ENCODE results near the gene NR2F2. TPM values are rescaled to one million over a fixed set of nuclear protein-coding genes. Genes with fewer than 3 reads are reported as not detected.

The NR2F2 gene
- total and polyA plus RNA-seq, 10 donors, result 18.6 to 256 (median 111) TPM

DNA sequence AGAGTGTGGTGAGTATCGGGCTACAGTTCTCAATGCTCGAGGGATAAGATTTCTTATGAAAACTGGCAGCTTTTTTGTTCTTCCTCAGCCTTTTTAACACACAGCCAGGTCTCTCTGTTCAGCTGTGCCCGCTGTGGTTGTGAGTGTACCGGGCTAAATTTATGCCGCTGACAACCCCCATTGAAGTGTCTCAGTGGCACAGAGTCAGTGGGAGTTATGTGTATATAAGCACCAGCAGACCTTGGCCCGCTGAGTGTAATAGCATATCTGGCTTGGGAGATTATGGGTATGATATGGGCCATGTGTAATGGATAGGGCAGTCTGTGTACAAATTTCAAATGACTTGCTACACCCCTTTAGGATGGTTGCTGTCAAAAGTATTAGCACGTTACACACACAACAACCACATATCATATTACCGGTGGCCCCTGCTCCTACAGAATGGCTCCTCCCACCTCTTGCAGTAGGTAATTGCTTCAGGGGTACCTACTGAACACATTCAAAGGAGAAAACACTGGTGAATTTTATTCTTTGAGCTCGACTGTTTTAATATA, 26.9 kb upstream of the NR2F2 start:
- peaks cover 0 to 6% (median 4%) of the 10 kb centered on the region in 8 donors for H3K9me3 ChIP-seq
- no peak overlapping the region for H3K4me3 ChIP-seq
- H3K36me3 ChIP-seq, result no peaks in the 10 kb centered on the region
- 80 to 91% (median 84%) methylated on average over 9 of the region's 9 CpGs for WGBS, 5 donors
- TF ChIP-seq POLR2AphosphoS5 (IDR thresholded peaks at IDR 0.05), result no peak
- TF ChIP-seq, protein P1, sequence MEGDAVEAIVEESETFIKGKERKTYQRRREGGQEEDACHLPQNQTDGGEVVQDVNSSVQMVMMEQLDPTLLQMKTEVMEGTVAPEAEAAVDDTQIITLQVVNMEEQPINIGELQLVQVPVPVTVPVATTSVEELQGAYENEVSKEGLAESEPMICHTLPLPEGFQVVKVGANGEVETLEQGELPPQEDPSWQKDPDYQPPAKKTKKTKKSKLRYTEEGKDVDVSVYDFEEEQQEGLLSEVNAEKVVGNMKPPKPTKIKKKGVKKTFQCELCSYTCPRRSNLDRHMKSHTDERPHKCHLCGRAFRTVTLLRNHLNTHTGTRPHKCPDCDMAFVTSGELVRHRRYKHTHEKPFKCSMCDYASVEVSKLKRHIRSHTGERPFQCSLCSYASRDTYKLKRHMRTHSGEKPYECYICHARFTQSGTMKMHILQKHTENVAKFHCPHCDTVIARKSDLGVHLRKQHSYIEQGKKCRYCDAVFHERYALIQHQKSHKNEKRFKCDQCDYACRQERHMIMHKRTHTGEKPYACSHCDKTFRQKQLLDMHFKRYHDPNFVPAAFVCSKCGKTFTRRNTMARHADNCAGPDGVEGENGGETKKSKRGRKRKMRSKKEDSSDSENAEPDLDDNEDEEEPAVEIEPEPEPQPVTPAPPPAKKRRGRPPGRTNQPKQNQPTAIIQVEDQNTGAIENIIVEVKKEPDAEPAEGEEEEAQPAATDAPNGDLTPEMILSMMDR (IDR thresholded peaks at IDR 0.05 in 8 of 11, conservative IDR thresholded peaks at IDR 0.05 in 3 of 11), result no peak
- TF ChIP-seq POLR2A (IDR thresholded peaks at IDR 0.05), result no peak
- intact Hi-C loops (cut with DNase I; ENCODE audit: low total_unique reads), result no loop called here
- H3K27ac ChIP-seq, result no peak overlapping the region
- no peaks in the 10 kb centered on the region for H3K27me3 ChIP-seq (replicated peaks in 1 of 7)
- DNase-seq, result no peak
- peaks cover 0 to 16% (median 0%) of the 10 kb centered on the region in 6 donors for H3K4me1 ChIP-seq

DNA sequence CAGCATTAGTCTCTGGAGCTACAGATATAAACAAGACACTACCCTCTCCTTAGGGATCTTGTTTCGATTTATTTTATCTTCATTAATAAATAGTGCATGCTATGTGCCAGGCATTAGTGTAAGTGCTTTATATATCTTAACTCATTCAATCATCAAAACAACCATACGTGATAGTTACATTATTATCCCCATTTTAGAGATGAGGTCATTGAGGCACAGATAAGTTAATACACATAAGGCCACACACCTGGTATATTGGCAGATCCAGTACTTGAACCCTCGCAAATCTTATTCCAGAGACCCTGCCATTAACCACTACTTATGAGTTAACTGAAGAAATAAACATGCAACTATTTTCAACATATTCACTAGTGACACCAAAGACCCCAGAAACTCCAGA, 25.7 kb upstream of the NR2F2 start:
- Histone ChIP-seq H3K36me3 (no peaks in the 10 kb centered on the region), H3K4me1 (peaks cover 0 to 23% (median 5%) of the 10 kb centered on the region in 6 donors), H3K4me3 (no peak overlapping the region), H3K27me3 (replicated peaks in 1 of 7) (no peaks in the 10 kb centered on the region), H3K9me3 (no peaks in the 10 kb centered on the region), H3K27ac (no peak overlapping the region)
- intact Hi-C loops (cut with DNase I; ENCODE audit: low total_unique reads), result no loop called here
- 60 to 96% (median 74%) methylated on average over 3 of the region's 3 CpGs for WGBS, 5 donors
- DNase-seq, result no peak
- no peak for TF ChIP-seq POLR2A (IDR thresholded peaks at IDR 0.05)

DNA sequence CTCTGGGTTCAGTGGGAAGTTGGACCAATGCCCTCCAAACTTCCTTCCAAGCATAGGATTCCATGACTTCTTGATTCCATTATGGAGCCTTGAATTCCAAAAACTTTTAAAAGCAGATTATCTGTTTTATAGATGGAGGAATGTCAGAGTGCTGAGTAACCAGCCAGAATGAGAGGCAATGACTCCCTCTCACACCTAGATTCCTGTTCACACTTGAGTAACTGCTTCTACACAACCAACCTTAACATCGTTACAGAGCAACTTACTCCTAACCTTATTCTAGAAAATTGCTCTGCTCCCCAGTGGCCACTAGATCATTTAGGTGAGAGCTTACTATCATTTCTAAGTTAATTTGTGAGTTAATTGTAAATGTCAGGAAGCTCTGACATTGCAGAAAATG, 24.2 kb upstream of the NR2F2 start:
- H3K9me3 ChIP-seq, result no peaks in the 10 kb centered on the region
- no peak for TF ChIP-seq POLR2AphosphoS5 (IDR thresholded peaks at IDR 0.05)
- TF ChIP-seq POLR2A (IDR thresholded peaks at IDR 0.05), result no peak
- TF ChIP-seq, protein P1 (IDR thresholded peaks at IDR 0.05 in 8 of 11, conservative IDR thresholded peaks at IDR 0.05 in 3 of 11), result no peak
- H3K4me3 ChIP-seq, result no peak overlapping the region
- no peaks in the 10 kb centered on the region for H3K27me3 ChIP-seq (replicated peaks in 1 of 7)
- 81 to 93% (median 86%) methylated on average over 1 of the region's 1 CpG for WGBS, 5 donors
- H3K36me3 ChIP-seq, result no peaks in the 10 kb centered on the region
- intact Hi-C loops (cut with DNase I; ENCODE audit: low total_unique reads), result no loop called here
- H3K4me1 ChIP-seq, result peaks cover 0 to 20% (median 6%) of the 10 kb centered on the region in 6 donors
- DNase-seq, result no peak
- no peak overlapping the region for H3K27ac ChIP-seq

DNA sequence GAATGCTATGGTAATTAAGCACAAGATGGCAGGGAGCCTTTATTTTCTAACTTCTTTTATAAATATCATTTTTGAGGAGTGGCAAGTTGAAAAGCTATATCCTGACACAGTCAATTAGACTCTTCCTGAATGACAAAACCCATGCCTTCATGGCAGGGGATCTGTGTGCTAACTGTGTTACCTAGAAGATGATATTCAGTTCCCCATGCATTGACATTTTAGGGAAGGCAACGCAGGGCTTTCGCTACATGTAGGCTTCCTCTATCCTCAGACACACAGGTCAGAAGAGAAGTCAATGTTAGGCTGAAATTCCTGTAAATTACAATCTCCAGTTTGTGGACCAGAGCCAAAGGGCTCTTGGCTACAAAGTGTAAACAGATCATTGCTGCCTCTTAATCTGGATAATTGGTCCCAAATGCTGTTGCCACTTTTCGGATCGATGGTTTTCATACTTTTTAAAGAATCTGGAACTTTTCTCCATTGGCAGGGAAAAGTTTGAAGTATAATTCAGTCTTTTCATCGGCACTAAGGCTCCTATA, 22.6 kb upstream of the NR2F2 start:
- H3K27me3 ChIP-seq (replicated peaks in 1 of 7), result no peaks in the 10 kb centered on the region
- H3K9me3 ChIP-seq, result no peaks in the 10 kb centered on the region
- peaks cover 0 to 20% (median 6%) of the 10 kb centered on the region in 6 donors for H3K4me1 ChIP-seq
- peak overlapping the region in 6 of 8 donors; percentile 2 to 76 (median 50) for H3K27ac ChIP-seq
- 53 to 74% (median 64%) methylated on average over 5 of the region's 5 CpGs for WGBS, 5 donors
- DNase-seq, result no peak
- peak in 1 of 3 donors; percentile 14 for TF ChIP-seq POLR2AphosphoS5 (IDR thresholded peaks at IDR 0.05)
- TF ChIP-seq, protein P1 (IDR thresholded peaks at IDR 0.05 in 8 of 11, conservative IDR thresholded peaks at IDR 0.05 in 3 of 11), result no peak
- H3K4me3 ChIP-seq, result no peak overlapping the region
- H3K36me3 ChIP-seq, result no peaks in the 10 kb centered on the region
- intact Hi-C loops (cut with DNase I; ENCODE audit: low total_unique reads), result no loop called here

Data from spleen (tissue), 11 donors.